ENCODE measurements around the gene SULT1C3. TPM values are rescaled to one million over a fixed set of nuclear protein-coding genes. Genes with fewer than 3 reads are reported as not detected.

The SULT1C3 gene
- total RNA-seq, 2 experiments from 2014 or later: not detected

DNA sequence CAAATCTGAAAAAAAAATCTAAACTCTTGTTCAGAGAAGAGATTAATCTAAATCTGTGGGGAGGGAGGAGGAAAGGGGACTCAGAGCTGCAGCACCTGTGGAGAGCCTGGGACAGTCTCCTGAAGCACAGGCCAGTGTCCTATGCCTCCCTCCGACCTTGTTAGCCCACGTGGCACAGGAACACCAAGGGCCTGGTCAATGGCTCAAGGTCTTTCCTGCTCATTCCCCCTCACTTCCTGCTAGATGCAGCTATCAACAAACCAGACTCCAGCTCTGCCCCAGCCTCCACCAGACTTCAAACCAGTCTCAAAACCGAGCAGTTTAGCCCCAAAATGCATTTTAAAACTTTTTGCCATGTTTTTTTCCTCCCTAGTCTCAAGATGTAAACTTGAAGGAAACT is 20.1 kb upstream of the SULT1C3 start:
- no peaks in the 10 kb centered on the region for H3K36me3 ChIP-seq (ENCODE audit: insufficient read depth, low read length)
- H3K4me2 ChIP-seq (ENCODE audit: low read length): no peak overlapping the region
- no TSS peak for BruUV-seq (replicated peaks)
- no peak overlapping the region for H2AFZ ChIP-seq (ENCODE audit: low read length)
- no peaks in the 10 kb centered on the region for H3K9me2 ChIP-seq (ENCODE audit: insufficient read depth, low read length)
- H3K79me2 ChIP-seq (ENCODE audit: insufficient read depth, low read depth, low read length): no peaks in the 10 kb centered on the region
- CTCF ChIA-PET (ENCODE audit: unreplicated experiment): no interaction called here
- no peak overlapping the region for H3K27ac ChIP-seq (ENCODE audit: low read depth, low read length, poor library complexity, severe bottlenecking)
- H3K9me3 ChIP-seq (ENCODE audit: low read length): no peaks in the 10 kb centered on the region
- DNase-seq (ENCODE audit: low spot score): no peak
- POLR2A ChIA-PET: interaction anchor here (0.7 kb wide), 1 partner anchor 22 kb away, joined by 3 read pairs; no protein-coding TSS in a partner anchor
- H3K4me1 ChIP-seq (ENCODE audit: insufficient read depth, low read length, poor library complexity, severe bottlenecking): no peaks in the 10 kb centered on the region
- no peaks in the 10 kb centered on the region for H4K20me1 ChIP-seq (ENCODE audit: insufficient read depth, low read length)
- intact Hi-C loops (cut with micrococcal nuclease; ENCODE audit: unreplicated experiment): no loop called here
- TF ChIP-seq EZH2phosphoT487 (IDR thresholded peaks at IDR 0.05; ENCODE audit: borderline replicate concordance, low read depth, low read length): no peak
- TF ChIP-seq, protein P1, sequence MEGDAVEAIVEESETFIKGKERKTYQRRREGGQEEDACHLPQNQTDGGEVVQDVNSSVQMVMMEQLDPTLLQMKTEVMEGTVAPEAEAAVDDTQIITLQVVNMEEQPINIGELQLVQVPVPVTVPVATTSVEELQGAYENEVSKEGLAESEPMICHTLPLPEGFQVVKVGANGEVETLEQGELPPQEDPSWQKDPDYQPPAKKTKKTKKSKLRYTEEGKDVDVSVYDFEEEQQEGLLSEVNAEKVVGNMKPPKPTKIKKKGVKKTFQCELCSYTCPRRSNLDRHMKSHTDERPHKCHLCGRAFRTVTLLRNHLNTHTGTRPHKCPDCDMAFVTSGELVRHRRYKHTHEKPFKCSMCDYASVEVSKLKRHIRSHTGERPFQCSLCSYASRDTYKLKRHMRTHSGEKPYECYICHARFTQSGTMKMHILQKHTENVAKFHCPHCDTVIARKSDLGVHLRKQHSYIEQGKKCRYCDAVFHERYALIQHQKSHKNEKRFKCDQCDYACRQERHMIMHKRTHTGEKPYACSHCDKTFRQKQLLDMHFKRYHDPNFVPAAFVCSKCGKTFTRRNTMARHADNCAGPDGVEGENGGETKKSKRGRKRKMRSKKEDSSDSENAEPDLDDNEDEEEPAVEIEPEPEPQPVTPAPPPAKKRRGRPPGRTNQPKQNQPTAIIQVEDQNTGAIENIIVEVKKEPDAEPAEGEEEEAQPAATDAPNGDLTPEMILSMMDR (conservative IDR thresholded peaks at IDR 0.05; ENCODE audit: low read length): no peak
- H3K4me3 ChIP-seq (ENCODE audit: low read depth, low read length, poor library complexity, severe bottlenecking): no peak overlapping the region

DNA sequence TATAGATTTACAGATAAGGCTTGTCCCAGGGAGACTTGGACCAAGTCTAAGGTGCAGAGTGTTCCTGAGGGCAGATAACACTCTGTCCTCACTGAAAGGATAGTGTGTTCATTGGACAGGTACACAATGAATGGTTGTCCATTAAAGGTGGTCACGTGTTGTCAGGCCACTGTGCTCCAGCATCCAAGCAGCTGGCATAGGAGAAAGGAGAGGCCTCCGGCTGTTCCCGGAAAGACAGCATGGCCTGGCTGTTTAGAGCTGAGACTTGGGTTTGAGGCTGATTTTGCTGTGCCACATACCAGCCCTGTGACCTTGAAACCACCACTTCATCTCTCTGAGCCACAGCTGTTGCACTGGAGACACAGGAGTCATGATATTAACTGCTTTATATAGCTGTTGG is 19.6 kb upstream of the SULT1C3 start:
- intact Hi-C loops (cut with micrococcal nuclease; ENCODE audit: unreplicated experiment): no loop called here
- no peaks in the 10 kb centered on the region for H3K9me3 ChIP-seq (ENCODE audit: low read length)
- ChIA-PET POLR2A (no interaction called here), CTCF (ENCODE audit: unreplicated experiment) (no interaction called here)
- H2AFZ ChIP-seq (ENCODE audit: low read length): no peak overlapping the region
- no peak overlapping the region for H3K4me2 ChIP-seq (ENCODE audit: low read length)
- no peaks in the 10 kb centered on the region for H3K36me3 ChIP-seq (ENCODE audit: insufficient read depth, low read length)
- no peaks in the 10 kb centered on the region for H4K20me1 ChIP-seq (ENCODE audit: insufficient read depth, low read length)
- H3K9me2 ChIP-seq (ENCODE audit: insufficient read depth, low read length): no peaks in the 10 kb centered on the region
- no peak for DNase-seq (ENCODE audit: low spot score)
- no peak overlapping the region for H3K27ac ChIP-seq (ENCODE audit: low read depth, low read length, poor library complexity, severe bottlenecking)
- BruUV-seq (replicated peaks): no TSS peak
- H3K4me3 ChIP-seq (ENCODE audit: low read depth, low read length, poor library complexity, severe bottlenecking): no peak overlapping the region
- TF ChIP-seq EZH2phosphoT487 (IDR thresholded peaks at IDR 0.05; ENCODE audit: borderline replicate concordance, low read depth, low read length): no peak
- TF ChIP-seq, protein P1 (conservative IDR thresholded peaks at IDR 0.05; ENCODE audit: low read length): no peak
- H3K79me2 ChIP-seq (ENCODE audit: insufficient read depth, low read depth, low read length): no peaks in the 10 kb centered on the region
- H3K4me1 ChIP-seq (ENCODE audit: insufficient read depth, low read length, poor library complexity, severe bottlenecking): no peaks in the 10 kb centered on the region

- H3K27ac ChIP-seq (ENCODE audit: low read depth, low read length, poor library complexity, severe bottlenecking): no peak overlapping the region
- CTCF ChIA-PET (ENCODE audit: unreplicated experiment): no interaction called here
- no peak overlapping the region for H3K4me2 ChIP-seq (ENCODE audit: low read length)
- no peak overlapping the region for H3K4me3 ChIP-seq (ENCODE audit: low read depth, low read length, poor library complexity, severe bottlenecking)
- no TSS peak for BruUV-seq (replicated peaks)
- no peak overlapping the region for H2AFZ ChIP-seq (ENCODE audit: low read length)
- H3K4me1 ChIP-seq (ENCODE audit: insufficient read depth, low read length, poor library complexity, severe bottlenecking): no peaks in the 10 kb centered on the region
- TF ChIP-seq, protein P1 (conservative IDR thresholded peaks at IDR 0.05; ENCODE audit: low read length): no peak
- no peak for TF ChIP-seq EZH2phosphoT487 (IDR thresholded peaks at IDR 0.05; ENCODE audit: borderline replicate concordance, low read depth, low read length)
- H4K20me1 ChIP-seq (ENCODE audit: insufficient read depth, low read length): no peaks in the 10 kb centered on the region
- POLR2A ChIA-PET: no interaction called here
- H3K9me2 ChIP-seq (ENCODE audit: insufficient read depth, low read length): no peaks in the 10 kb centered on the region
- intact Hi-C loops (cut with micrococcal nuclease; ENCODE audit: unreplicated experiment): no loop called here
- no peaks in the 10 kb centered on the region for H3K79me2 ChIP-seq (ENCODE audit: insufficient read depth, low read depth, low read length)
- no peaks in the 10 kb centered on the region for H3K9me3 ChIP-seq (ENCODE audit: low read length)
- DNase-seq (ENCODE audit: low spot score): no peak
- H3K36me3 ChIP-seq (ENCODE audit: insufficient read depth, low read length): no peaks in the 10 kb centered on the region
These were observed 18.7 kb upstream of the SULT1C3 start for GRCh38 chr2:108220942-108221541.

All from OCI-LY7 (cell line).